ENCODE measurements around the gene HEATR5A.
"Not testable (repeated sequence)": the region's sequence is repeated elsewhere in the genome, so short reads cannot be mapped to it uniquely, and the experiment has no call there.

Gene HEATR5A

GRCh38 chr14:31420319-31421111 is at the start of gene HEATR5A:
TSS of gene HEATR5A (minus strand) at chr14:31420550. CDS start at chr14:31402975, 17,575 bp downstream.
- peak within 1 kb of the TSS; percentile 99 to 100 for H3K4me3 ChIP-seq (replicated peaks in 1 of 2; ENCODE audit: low read depth in 2 of 2, low read length in 2 of 2)
- TF ChIP-seq CTCF (IDR thresholded peaks at IDR 0.05; ENCODE audit: low read depth, low read length): no peak
- DNase-seq (ENCODE audit: low read depth in 2 of 2): peak; percentile 94 to 98

- DNase-seq (ENCODE audit: low read depth in 2 of 2): no peak
- H3K4me3 ChIP-seq (replicated peaks in 1 of 2; ENCODE audit: low read depth in 2 of 2, low read length in 2 of 2): no peak overlapping the region
- TF ChIP-seq CTCF (IDR thresholded peaks at IDR 0.05; ENCODE audit: low read depth, low read length): no peak
These were observed 46.2 kb upstream of the HEATR5A start for GRCh38 chr14:31466554-31466953.

GRCh38 chr14:31465111-31465510 is 44.8 kb upstream of the HEATR5A start:
- no peak for TF ChIP-seq CTCF (IDR thresholded peaks at IDR 0.05; ENCODE audit: low read depth, low read length)
- DNase-seq (ENCODE audit: low read depth in 2 of 2): peak; percentile 41 to 76

GRCh38 chr14:31462450-31462849 is 42.1 kb upstream of the HEATR5A start:
- DNase-seq (ENCODE audit: low read depth in 2 of 2): not testable (repeated sequence)

More at GRCh38 chr14:31465111-31465510, 44.8 kb upstream of the HEATR5A start:
- no peak overlapping the region for H3K4me3 ChIP-seq (replicated peaks in 1 of 2; ENCODE audit: low read depth in 2 of 2, low read length in 2 of 2)

DNA sequence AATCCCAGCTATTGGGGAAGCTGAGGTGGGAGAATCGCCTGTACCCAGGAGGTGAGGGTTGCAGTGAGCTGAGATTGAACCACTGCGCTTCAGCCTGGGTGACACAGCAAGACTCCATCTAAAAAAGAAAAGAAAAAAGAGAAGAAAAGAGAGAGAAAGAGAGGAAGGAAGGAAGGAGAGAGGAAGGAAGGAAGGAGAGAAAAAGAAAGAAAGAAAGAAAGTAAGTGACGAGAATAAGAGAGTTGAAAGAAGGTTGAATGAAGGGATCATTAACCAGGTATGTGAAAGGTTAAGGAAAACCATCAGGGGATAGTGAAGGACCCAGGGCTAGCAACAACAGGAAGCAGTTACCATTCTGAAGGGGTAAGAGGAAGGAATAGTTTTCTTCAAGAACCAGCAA is 41.2 kb upstream of the HEATR5A start:
- no peak overlapping the region for H3K4me3 ChIP-seq (replicated peaks in 1 of 2; ENCODE audit: low read depth in 2 of 2, low read length in 2 of 2)
- DNase-seq (ENCODE audit: low read depth in 2 of 2): no peak
- TF ChIP-seq CTCF (IDR thresholded peaks at IDR 0.05; ENCODE audit: low read depth, low read length): no peak

More at GRCh38 chr14:31462450-31462849, 42.1 kb upstream of the HEATR5A start:
- not testable (repeated sequence) for H3K4me3 ChIP-seq (replicated peaks in 1 of 2; ENCODE audit: low read depth in 2 of 2, low read length in 2 of 2)

DNA sequence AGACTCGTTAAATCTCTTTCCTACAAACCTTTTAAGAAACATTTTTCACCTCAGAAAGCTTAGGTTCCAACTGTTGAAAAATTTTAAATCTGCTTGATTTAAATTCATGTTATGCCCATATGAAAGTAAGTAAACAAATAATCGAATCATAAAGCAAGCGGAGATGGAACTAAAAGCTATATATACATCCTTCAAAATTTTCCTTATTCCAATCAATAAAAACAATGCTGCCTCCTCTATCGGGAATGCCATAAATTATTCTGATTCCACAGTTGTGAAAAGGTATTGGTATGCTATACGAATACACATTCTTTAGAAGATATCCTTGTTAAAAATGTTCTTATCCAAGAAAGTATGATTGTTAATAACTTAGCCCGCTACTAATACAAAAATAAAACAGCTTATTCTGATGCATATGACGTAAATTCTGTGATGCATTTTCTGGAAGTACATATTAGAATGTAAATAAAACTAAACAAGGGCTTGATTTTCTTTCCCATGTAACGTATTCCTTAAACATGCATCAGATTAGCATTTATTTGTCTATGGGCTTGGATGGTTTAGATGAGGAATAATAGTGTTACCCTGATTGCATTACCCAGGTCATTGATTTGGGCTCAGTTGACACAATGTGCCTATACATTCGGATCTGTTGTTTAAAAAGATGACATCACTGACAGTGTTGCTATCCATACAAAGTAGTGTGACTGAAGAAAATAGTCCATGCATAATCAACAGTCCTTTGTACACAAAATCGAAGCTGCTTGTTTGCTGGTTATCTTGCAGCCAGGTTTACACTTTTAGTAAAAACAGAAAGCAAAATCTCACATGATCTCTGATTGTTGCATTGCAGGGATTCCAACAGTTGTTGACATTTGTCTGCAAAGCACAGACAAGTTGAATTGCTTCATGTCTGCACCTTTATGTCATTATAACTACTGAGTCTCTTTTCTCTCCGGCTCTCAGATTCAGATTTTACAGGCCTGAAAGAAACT is 37.6 kb upstream of the HEATR5A start:
- peak overlapping the region in 1 of 2 donors; percentile 80 for H3K4me3 ChIP-seq (replicated peaks in 1 of 2; ENCODE audit: low read depth in 2 of 2, low read length in 2 of 2)

More for the DNA sequence above, 37.6 kb upstream of the HEATR5A start:
- TF ChIP-seq CTCF (IDR thresholded peaks at IDR 0.05; ENCODE audit: low read depth, low read length): no peak
- no peak for DNase-seq (ENCODE audit: low read depth in 2 of 2)
